HG02973 (cell line): Measurements from ENCODE around the gene CCND1.

ENCODE experiments used
- ATAC-seq: cut with Tn5 transposase; IDR thresholded peaks from one replicate; pipeline ENCODE4 v1.9.1; 2021; ENCODE audit warnings: moderate library complexity; ENCODE audit not compliant: unreplicated experiment

The CCND1 gene

DNA sequence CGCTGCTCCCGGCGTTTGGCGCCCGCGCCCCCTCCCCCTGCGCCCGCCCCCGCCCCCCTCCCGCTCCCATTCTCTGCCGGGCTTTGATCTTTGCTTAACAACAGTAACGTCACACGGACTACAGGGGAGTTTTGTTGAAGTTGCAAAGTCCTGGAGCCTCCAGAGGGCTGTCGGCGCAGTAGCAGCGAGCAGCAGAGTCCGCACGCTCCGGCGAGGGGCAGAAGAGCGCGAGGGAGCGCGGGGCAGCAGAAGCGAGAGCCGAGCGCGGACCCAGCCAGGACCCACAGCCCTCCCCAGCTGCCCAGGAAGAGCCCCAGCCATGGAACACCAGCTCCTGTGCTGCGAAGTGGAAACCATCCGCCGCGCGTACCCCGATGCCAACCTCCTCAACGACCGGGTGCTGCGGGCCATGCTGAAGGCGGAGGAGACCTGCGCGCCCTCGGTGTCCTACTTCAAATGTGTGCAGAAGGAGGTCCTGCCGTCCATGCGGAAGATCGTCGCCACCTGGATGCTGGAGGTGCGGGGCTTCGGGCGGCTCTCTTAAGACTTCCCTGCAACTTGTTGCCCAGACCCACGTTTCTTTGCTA lies at the start of gene CCND1:
Gene CCND1, plus strand, starts transcription at position 162 of the 587 bp plus-strand sequence. Its CDS starts 158 bp downstream, at position 320.
- no peak for ATAC-seq

DNA sequence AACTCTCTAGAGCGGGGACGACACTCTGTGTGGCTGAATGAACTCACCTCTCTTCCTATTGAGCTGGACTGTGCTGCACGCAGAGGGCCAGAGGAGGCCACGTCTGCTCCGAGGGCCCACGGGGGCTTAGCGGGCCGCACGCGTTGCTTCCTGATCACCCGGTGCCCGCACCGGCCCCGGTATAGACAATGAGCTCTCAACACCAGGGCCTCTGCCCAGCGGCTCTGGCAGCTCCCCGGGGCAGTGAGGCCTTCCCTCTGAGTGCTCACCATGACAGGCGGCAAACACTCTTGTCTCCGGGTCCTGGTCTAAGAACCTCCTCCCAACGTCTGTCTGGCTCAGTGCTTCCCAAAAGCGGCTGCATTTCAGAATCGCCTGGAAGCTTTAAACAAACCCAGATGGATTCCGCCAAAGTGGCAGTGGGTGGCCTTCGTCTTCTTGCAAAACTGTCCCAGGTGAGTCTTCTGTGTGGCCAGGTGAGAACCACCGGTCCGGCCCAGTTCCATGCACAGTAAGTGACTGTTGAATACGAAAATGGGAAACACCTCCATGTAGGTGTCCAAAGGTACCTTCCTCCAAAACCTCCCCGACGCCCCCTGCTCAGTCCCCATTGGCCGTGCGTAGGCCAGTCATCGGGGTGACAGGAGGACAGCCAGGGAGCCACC lies 47.8 kb upstream of the CCND1 start:
- ATAC-seq: no peak

DNA sequence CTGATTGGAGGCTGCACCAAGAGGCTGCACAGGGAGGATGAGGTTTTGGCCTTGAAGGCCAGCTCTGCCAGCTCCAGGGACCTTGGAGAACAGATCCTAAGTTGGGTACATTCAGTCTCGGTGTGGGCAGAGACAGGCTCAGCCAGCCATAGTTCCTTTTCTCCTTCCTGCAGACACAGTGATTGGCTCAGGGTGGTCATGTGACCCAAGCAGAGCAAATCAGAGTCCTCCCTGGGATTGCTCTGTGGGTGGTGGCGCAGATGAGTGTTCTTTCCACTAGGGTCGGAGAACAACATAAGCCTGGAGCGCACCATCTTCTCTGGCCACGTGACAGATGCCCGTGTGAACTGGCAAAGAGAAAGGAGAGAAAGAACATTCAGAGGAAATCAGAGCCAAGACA lies 47.1 kb upstream of the CCND1 start:
- ATAC-seq: no peak

DNA sequence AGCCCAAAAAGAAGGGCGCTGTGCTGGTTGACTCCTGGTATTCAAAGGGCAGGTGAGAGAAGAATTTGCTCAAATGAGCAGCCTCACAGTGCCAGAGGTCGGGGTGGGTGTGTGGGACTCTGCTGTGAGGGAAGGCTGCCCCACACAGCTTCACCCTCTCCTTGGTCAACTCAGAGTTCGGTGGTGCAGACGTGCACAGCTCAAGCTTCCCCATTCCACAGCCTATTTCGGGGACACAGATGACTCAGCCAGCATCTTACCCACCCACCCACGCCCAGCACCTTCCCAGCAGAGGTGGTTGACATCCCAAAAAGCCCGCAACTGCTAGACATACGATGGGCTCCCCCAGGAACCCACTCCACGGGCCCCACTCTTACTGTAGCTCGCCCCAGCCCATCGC lies 46.5 kb upstream of the CCND1 start:
- ATAC-seq: no peak

DNA sequence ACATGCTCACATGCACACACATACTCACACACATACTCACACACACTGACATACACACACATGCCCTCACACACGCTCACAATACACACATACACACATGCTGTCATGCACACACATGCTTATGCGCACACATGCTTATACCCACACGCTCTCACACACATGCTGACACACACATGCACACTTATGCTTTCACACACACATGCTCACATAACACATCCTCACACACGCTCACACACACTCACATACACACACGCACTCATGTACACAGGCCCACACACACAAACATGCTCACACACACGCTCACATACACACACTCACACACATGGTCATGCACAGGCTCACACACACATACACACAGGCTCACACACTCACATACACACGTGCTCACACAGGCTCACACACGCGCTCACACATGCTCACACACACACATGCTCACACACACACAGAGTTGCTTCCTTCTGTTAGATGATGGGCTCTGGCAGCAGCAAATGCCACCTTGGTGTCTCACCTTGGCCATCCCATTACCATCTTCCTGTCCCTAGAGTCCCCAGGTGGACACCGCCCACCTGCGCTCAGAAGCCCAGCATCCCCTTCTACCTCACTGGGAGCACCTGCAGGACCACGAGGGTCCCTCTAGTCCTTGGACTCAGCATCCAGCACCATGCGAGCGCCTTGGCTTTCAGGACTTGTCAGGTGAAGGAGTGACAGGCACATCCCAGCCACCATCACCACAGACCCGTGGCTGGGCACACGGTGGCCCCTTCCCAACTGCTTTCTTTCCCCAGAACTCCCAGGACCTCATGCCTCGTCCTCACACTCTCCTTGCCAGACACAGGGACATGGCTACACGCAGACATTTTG lies 44.9 kb upstream of the CCND1 start:
- ATAC-seq: no peak

DNA sequence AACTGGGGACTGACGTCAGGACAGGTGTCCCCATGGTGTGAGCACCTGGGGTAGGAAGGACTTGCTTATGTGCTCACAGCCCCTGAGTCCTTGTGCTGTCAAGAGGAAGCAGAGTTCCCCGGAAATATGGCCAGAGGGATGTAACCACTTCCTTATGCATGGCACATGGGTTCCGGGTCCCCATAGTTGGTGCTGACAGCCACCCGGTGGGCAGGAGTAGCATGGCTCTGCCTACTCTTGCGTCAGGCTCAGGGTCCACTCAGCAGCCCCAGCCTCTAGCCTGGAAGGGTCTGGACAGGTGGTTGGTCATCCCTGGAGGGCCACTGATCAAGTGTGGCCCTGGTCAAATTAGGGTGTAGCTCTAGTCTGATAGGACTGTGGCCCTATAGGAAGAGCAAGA lies 42.8 kb upstream of the CCND1 start:
- no peak for ATAC-seq

DNA sequence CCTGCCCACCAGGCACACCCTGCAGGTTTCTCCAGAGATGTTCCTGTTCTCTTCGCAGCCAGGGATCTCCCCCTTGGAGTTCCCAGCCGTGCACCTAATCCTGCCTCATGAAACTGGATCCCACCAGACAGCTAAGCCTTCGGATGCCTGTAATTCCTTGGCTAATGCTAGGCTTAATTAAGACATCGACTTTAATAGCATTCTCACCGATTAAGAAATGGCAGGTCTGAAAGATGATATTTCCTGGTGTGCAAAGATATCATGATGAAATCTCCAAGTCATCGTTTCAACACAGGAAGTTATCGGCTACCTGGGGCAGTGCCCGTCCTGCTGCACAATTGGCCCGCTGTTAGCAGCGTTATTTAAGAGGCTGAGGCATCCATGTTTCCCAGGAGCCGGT lies 41.5 kb upstream of the CCND1 start:
- ATAC-seq: no peak

DNA sequence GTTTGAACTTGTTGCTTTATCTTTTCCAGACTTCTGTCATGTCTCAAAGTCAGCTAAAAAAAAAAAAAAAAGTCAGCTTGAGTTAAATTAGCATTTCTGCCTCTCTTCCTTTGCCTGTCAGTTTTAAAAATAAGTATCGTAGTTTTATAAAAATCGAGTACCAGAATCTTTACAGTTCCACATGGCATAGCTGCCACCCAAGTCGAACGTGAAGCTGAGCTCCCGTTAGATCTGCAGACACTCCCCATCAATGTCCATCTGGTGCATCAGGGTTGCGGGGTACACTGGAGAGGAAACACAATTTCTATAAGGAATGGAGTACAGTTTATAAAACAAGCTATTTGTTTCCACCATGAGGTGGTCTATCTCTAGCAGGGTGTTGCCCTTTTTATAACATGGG lies 41.0 kb upstream of the CCND1 start:
- no peak for ATAC-seq

DNA sequence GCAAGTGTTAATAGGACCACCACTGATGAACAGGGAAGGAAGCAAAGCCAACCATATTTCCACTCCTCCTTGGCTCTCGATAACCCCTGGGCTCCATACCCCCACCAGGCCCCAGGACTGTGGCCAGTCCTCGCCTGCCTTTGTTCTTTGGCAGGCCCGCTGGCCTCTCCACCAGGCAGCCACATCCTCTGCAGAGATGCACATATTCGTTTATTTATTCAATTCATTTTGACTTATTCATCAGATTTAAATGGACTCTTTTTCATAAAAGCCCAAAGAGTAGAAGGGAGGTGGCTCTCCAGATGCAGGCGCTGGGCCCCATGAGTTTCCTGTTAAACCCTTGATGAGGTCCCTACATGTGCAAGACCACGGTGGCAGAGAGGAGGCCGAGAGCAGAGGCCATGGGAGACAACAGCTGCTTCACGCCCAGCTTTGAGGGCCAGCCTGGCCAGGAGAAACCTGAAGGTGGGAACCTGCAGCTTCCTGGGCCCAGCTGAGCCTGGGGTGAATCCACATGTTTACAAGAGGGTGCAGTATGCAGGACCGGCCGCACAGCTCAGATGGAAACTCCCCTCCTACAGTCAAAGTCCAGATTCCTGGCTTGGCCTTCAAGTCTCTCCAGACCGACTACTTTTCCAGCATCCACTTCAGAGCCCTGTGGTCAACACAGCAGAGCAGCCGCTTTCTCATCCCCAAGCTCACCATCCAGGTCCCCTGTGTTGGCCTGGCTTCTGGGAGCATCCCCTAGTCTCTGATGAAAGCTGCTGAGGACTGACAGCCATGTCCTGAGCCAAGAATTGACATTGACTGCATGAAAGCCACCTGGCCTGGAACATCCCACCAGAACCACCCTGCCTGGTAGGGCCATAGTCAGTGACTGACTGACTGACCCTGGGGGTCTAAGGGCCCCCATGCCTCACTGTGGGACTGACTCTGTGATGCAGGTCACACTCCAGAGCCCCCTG lies 39.7 kb upstream of the CCND1 start:
- ATAC-seq: no peak

DNA sequence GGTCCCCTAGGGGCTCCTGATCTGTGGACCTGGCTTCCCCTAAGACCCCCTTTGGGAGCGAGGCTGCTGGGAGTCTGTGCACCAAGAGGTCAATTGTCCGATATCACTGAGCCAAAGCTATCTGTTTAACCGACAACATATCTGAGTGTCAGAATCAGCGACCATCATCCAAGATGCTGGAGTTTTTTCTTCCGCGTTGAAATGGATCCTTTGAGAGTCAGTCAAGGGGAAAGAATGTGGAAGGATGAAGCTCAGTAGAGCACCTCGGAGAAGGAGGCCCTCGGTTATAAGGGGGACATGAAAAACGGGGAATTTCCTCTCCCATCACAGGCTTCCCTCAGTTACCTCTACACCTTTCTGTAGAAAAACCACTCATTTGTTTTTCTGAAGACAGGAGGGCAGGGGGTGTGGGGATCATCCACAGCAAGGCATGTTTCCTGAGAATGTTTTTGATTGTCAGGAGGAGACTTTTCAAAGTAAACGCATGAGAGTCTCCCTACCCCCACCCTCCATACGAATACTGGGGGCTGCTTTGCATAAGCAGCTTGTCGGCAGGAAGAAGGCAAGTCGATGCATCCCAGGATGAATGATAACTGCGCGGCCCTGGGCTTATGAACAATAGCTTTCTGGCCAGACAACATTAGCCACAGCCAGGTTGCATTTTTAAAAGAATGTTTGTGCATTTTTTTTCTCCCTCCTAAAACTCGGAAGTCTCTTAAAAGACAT lies 37.7 kb upstream of the CCND1 start:
- ATAC-seq: no peak

DNA sequence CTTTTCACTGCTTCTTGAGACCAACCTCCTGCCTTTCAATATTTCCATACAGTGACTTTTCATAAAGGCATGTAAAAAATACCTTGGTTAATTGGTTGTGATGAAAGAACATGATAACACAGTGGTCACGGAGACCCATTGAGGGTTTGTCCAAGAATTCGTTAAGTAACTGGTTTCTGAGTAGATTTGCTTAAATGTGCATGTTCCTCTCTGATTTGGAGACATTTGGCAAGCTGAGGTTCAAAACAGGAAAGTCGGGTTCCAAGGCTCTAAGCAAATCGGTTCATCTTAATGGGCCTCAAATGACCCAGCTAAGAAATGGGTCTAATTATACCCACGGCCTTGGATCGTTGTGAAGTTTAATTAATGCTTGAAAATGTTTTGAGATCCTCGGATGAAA lies 36.9 kb upstream of the CCND1 start:
- ATAC-seq: no peak

DNA sequence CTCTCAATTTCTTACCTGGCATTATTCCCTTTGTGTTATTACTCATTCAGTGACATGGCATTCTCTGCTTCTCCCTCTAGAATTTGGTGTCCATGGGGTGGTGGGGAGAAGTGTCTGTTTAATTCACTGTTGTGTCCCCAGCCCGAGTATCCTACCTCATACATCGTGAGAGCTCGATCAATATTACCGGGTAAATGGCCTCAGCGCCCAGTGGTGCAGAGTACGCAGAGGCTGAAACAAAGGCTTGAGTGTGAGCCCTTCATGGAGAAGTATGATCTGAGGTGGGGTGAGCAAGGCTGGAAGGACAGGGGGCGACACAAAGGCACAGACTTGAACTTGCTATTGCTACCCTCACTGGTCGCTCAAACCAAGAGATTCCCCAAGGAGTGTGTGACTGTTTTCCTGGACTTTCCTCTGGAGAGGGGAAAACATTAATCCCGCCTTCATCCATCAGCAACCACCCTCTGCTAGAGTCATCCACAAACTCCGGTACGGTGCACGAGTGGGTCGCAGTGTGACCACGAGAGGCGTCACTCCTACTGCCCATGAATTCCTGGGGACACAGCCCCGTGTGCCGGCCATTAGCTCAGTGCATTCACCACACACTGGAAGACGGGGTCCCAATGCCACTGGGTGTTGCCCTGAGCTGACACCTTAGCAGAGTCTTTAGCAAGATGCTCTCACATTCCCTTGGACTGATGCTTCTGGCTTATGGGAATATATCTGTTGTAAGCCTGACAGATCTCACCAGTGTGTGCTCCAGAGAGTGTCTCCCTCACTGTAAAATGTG lies 35.0 kb upstream of the CCND1 start:
- no peak for ATAC-seq

DNA sequence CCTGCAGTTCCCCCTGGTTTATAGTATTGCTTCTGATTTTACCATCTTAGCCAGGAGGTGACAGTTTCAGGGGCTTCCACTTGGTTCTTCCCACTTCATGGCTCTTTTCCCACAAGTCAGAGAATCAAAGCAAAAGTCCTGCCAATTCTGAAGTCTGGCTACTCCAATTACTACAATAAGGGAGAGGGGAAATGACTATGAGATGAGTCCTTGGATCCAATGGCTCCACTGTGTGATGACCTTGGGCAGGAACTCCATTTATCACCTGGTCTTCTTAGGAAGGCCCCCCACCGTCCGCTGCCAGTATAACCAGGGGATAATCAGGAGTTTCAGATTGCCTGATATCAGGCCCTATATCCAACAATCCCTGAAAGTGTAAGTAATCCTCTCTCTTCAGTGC lies 31.6 kb upstream of the CCND1 start:
- no peak for ATAC-seq

DNA sequence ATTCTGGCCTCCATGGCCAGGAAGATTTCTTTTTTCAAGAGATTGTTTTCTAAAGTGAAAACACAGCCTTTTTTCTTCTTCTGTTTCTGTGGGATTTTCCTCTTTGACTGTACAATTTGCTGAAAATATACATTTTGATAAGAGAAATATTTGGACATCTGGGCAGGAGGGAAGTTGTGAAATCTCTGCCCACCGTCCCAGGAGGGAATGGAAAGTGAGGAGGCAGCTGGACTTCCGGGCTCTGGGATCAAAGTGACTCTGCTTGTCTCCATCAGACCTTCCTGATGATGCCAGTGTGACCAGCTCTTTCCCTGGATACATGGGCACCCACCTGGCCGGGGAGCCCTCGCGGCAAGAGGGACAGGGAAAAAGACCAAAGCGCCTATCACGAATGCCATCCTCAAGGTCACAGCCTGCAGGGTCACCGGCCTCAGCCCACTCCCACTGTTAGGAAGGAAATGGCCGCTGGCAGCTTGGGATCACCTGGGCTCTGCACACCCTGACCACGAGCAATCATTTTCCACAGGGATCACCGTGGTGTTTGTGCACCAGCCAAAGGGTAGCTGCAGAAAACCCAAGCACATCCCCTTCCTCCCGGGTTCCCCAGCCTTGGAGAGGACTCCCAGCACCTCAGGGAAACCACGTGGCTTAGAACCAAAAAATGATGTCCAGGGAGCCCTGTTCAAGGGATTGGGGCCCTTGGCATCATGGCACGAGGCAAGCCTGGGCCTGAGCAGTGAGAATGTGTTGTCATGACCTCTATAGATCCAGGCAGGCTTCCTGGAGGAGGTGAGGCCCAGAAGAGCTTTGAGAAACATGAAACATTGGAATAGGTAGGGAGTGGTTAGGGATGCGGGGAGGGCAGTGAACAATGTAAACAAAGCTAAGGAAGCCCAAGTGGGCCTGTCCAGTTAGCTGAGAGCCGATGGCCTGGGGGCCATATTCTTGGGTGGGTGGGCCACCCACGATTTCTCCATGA lies 29.1 kb upstream of the CCND1 start:
- no peak for ATAC-seq

DNA sequence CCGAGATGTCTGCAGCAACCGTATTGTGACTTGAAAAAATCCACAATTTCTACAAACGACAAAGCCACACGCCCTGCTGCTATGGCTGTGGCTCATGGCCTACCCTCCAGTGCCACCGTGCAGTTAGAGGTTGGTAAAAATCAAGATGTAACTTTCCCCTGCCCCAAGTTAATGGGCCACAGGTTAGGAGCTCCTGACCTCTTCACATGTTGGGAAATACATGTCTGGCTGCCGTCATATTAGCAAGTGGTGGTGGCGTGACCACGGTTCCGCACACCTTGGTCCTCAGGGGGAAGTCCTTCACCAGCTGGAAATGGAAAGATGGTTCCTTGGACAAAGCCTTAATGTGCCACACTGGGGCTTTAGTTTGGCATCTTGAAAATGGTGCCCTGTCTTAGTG lies 27.4 kb upstream of the CCND1 start:
- no peak for ATAC-seq

DNA sequence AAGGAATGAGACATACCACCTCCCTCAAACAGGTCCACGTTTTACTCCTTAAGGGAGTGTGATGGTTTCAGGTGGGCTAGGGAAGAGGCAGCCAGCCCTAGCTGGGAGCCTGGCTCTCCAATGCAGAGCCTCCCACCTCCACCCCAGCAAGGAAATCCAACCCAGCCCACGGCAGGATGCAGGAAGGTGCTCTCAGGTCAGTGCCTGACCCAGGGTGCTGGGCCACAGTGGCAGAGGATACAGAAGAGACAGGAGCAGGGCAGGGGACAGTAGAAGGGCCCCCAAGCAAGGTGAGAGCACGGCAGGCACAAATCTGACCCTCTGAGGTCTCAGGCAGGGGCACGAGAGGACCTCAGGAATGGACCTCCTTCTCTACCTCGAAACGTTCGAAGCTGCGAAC lies 26.9 kb upstream of the CCND1 start:
- ATAC-seq: no peak

DNA sequence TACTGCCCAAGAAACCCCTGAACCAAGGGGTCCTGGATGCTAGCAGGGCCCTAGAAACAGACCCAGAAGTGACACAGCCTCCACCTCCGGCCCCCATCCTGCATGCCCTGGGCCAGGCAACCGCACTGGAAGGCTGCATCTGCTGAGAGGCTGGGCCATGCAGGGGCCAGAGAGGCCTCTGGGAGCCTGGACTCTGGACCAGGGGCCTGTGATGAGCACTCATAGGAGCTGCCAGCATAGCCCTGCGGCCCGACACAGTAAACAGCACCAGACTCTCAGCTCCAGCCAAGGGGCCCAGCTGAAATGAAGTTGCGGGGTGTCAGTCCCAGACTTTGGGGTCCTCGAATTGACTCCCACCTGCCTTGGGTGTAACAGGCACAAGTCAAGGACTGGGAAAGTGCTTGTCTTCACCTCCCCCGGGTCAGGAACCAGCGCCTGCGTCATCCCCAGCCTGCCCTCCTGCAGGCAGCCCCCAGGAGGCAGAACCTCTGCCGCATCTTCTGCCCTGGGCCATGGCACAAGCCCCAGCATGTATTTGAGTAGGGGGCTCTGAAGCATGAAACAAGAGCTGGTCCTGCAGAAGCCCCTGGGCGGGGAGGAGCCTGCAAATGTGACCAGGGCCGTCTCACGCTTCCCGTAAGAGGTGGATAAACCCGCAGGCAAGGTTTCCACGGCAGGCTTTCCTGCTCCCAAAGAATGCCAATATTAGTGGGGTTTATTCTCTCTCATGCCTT lies 25.2 kb upstream of the CCND1 start:
- no peak for ATAC-seq

DNA sequence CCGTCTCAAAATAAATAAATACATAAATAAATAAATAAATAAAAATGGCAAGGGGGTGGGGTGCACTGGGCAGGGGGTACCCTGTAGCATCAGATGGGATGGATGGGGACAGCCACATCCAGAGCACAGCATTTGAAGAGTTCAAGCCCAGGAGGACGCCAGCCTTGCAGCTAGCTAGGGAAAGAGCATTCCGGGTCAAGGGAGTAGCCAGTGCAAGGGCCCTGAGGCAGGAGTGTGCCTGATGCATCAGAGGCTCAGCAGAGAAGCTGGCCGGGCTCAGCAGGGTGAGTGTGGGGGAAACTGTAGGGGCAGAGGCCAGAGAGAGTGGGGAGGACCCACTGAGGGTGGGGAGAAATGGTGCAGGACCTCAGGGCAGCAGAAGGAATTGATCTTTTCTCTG lies 23.7 kb upstream of the CCND1 start:
- no peak for ATAC-seq
